Germinal center (tissue), 1 donor: ENCODE results near the gene TBCD.

ENCODE experiments used
- DNase-seq: peaks from one replicate; pipeline ENCODE4 v3.0.0; 2012; ENCODE audit warnings: mixed read lengths, low spot score

The TBCD gene

DNA sequence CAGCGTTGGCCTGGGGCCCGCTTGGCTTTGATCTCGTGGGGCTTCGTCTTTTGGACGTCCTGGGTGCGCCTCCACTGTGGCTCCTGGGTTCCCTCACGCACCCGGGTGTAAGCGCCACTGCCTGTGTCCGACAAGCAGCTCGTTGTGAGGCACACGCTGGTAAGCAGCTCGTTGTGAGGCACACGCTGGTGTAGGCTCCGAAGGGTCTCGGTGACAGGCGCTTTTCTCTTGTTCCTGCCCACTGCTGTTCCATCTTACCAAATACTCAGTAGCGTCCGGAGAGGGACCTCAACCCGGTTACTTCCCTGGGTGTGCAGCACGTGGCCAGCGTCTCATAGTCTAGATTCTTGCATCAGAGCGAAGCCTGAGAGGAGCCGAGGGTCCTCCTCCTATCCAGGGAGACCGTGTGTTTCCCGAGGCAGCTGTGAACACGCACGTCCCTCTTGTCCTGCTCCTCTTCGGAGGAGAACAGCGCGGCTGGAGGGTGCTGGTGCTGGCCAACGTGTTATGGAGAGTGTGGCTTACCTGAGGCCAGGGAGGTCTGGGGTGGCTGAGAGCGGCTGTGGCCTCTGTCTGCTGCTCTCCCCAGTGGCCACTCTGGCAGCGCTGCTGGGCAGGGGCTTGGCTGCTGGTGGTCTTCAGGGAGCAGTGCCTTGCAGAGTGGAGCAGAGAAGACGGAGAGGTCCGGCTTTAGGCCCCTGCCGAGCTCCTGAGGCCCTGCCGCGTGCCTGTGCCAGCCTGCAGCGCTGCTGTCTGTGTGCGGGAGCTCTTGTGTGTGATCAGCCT, 120.1 kb downstream of the TBCD start:
- no peak for DNase-seq

DNA sequence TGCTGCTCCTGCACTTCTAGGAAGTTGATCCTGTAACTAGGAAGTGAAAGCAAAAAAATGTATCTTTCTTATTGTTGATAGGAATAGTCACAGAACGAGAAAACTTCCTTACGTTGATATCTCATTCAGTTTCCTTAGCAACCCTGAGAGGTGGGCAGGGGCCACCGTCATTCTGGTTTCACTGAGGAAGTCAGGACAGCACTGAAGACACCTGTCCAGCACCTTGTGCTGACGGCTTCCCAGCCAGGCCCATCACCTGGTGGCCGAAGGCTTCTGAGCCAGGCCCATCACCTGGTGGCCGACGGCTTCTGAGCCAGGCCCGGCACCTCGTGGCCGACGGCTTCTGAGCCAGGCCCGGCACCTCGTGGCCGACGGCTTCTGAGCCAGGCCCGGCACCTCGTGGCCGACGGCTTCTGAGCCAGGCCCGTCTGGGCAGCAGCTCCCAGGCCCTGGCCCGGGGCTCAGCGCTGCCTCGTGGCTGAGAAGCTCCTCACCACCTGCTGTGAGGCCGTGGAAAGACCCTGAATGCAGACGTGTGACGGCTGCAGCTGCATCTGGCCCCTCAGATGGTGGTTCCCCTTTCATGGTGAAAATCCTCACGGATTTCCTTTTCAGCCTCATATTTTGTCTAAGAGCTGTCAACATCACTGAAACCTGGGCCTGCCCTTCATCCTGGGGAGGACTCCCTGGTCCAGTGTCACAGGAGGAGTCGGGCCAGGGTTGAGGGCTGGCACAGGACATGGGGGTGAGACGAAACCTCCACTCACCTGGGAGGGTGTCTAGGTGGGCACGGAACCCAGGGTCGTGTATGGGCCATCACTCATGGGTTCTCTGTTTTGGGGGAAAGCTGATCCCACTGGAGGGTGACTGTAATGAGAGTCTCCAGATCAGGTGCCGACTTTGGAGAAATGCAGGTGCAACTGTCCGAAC, 121.0 kb downstream of the TBCD start:
- DNase-seq = no peak

DNA sequence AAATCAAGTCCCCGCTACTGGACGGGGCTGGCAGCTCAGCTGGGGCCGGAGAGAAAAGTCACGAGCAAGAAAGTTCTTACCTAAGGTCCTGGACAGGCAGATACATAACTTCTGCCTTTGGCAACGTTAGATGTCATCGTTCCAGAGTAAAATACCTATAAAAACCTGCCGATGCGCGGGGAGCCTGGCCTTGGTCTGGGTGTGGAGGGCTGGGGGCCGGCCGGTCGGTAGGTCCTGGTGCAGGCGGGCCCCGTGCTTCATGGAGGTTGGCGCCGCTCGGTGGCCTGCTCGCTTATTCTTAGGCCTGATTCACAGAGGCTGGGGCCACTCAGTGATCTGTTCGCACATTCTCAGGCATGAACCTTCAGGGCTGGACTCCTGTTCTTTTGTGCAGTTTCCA, 121.7 kb downstream of the TBCD start:
- no peak for DNase-seq

DNA sequence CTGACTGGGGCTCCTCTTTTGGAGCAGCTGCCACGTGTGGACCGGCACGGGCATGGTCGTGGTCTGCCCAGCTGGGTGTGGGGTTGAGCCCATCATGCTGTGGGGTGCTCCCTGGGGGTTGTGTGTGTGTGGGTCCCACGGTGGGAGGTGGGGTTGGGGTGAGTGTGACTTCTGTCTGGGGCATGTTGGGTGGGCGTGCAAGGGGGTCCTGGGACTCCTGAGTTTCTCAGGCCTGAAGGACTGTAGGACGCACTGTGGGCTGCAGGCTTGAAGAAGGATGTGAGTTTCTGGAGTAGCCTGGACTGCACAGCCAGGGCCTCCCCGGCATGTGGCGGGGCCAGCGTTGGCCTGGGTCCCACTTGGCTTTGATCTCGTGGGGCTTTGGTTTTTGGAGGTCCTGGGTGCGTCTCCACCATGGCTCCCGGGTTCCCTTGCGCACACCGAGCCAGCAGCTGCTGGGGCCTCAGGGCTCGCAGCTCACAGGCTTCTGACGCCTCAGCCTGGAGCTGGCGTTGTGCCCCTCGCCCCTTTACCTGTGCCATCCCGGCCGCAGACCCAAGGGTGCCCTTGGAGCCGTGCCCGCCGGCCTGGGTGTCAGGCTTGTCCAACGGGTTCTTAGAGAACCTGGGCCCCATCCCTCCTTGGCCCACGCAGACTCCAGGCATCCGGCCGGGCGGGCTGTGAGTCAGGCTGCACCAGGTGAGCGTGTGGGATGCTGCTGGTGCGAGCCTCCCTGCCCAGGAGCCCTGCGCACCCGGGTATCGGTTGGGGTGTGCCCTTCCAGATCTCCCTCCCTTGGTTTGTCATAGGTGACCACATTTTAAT, 122.4 kb downstream of the TBCD start:
- no peak for DNase-seq

DNA sequence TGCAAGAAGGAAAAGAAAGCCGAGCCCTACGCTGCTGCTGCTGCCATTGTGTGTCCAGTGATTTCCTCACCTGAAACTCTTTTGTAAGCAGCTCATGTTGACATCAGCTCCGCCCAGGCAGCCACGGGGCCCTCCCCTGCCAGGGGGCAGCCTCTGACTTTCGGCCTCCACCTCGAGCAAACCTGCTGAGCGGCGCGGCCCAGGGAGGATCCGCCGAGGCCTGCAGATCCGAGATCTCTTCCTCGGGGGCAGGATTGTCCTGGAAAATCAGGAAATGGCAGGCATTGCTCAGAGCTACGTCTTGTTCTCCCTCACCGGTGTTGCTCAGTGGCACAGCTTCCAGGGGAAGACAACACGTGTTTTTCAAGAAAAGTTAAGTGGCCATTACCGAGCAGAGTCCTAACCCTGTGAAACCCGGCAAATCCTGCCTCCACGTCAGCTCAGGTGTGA, 123.6 kb downstream of the TBCD start:
- DNase-seq = no peak

DNA sequence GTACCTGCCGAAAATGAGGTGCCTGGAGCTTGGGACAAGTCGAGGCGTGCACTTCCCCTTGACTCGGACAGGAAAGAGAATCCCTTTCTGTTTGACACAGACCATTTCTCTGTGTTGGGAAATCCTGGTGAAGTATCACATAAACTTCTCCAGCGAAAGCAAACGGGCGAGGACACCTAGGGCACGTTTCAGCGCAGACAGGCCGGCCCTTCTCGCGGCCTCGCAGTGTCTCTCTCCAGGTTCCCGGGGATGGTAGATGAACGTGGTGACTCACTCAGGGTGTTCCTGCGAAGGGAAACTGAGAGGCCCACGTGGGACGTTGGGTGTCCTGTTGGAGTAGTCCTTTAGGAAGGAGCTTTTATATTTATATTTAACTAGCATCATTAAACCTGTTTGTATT, 124.3 kb downstream of the TBCD start:
- DNase-seq = no peak

DNA sequence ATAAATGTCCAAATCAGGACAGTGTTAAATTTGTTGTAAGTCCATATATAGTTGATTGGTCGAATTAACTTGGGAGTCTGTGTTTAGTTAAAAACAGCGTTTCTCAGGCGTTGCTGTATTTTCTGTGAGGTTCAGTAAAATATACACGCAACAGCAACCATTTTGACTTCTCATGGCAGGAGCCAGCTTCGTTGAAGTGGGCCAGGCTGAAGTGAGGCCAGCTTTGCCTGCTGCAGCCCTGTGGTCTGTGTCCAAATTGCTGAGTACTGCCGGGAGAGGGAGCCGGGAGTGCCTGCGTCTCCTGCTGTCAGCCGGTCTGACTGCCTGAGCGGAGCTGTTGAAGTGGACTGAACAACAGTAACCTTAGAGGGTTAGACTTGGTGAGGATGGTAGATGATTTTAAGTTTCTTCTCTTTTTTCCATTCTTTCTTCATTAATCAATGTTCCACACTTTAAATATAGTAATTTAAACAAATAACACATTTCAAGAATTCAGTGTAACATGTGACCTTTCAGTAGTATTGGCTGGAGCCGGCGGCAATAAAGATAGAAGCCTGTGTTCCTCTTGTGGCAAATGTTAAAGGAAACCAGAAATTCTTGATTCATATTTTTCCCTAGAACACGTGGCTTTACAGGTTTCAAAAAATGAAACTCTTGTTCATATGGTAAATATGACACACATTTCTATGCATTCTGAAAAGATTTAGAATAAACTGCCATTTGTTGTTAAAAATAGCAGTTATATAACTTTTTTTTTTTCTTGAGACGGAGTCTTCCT, 124.9 kb downstream of the TBCD start:
- no peak for DNase-seq

DNA sequence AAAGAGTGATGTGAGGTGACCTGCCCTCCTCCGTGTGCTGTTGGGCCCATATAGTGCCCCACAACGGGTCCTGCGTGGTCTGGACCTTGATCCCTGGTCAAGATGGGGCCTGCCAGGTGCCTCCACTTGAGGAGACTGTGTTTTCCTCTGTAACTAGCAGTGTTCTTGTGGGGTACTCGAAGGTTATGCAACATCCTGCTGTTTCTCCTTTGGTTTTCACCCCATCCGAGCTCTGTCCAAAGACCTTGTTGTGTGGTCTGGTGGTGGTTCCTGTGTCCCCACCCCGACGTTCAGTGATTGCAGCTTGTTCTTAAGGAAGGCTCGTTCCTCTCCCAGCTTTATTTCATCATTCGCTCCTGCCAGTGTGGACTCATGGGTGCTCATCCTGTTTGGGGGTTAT, 126.7 kb downstream of the TBCD start:
- no peak for DNase-seq

DNA sequence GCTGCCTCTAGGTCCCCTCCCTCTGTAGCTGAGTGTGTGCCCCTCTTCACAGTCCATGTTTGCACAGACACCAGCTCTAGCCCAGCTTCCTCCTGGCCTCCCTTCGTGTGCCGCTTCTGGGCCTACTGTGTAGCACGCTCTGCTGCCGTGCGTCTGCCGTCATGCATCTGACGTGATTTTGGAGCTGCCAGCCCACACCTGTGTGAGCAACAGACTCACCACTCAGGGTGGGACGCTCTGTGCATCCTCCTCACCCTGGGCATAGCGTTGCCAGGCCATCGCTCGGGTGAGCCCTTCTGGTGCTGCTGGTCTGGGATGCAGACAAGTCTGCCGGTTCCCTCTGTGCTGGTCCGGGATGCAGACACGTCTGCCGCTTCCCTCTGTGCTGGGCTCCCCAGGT, 127.4 kb downstream of the TBCD start:
- no peak for DNase-seq

DNA sequence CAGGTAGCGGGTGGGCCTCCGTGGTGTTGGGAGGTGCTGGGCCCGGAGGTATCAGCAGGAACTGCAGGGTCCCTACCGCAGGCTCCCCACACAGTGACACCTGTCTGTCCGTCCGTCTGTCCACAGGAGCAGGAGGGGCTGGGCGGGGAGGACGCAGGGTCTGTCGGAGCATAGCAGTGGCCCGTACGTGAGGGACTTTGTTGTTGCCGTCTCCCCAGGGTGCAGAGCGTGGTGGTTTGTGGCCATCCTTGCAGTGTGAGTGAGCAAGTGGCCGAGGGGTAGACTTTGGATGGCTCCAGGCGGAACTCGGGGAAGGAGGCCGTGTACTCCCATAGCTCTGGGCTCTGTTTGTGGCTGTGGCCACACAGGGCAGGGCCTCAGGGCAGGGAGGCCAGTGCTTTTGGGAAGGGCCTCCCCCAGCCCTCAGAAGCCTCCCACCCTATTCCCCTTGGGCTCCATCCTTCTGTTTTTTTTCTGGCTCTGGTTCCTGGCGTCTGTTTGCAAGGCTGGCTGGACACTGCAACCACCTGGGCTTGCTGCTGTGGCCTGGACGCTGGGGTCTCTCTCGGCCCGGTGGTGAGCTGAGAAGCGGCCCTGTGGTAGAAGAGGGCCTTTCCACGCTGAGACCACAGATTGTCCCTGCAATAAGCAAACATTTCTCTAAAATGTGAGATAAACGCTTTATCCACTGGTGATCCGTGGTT, 128.9 kb downstream of the TBCD start:
- no peak for DNase-seq

DNA sequence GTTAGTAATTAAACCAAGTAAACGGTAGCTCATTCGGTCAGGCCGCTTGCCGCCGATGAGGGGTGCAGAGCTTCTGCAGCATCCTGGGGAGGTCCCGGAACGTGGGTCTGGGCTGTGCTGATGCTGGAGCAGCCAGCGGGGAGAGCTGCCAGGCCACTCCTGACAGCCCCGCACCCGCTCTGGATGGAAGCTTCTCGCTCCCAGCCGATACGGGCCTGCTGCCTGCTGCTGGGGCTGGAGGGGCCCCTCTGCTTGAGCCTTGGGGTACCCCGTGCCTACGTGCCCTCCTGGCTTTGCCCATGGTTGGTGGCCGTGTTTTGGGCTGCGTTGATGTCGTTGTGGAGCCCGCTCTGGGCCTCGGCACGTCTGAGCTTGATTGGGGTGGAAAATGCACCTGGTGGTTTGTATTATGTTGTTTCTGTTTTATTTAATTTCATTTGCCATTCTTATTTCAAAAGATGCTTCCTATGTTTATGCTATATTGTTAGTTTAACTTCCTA, 129.5 kb downstream of the TBCD start:
- DNase-seq = no peak

DNA sequence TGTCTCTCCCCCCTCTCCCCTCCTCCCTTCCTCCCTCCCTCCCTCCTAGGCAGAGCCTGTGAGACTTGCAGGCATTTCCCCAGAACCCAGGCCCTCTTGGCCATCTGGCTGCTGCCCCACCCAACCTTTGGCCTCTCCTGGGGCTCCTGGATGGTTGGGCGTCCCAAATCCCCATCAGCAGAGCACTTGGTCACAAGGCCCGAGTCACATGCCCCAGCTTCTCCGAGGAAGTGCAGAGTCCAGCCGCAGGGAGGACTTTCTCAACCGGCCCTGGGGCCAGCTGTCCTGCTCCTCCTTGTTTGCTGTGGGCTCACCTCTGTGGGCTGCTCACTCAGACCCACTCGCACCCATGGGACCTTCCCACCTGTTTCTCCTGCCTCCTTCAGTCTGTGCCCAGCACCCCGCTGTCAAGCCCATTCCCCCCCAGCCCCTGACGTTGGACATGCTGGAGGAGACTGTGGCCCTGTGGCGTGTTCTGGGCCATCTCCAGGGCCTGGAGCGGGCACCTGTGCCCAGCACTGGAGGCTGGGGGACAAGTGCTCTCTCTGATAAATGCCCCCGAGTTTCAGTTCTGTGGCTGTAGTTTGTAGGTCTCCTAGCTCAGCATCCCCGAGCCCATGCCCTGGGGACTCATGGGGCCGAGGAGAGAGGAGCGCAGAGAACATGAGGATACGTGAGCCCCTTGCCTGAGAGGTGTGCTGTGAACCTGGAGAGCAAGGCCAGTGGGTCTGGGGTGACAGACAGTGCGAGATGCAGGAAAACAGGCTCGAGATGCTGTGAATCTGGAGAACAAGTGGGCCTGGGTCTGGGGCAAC, 130.2 kb downstream of the TBCD start:
- DNase-seq = no peak

DNA sequence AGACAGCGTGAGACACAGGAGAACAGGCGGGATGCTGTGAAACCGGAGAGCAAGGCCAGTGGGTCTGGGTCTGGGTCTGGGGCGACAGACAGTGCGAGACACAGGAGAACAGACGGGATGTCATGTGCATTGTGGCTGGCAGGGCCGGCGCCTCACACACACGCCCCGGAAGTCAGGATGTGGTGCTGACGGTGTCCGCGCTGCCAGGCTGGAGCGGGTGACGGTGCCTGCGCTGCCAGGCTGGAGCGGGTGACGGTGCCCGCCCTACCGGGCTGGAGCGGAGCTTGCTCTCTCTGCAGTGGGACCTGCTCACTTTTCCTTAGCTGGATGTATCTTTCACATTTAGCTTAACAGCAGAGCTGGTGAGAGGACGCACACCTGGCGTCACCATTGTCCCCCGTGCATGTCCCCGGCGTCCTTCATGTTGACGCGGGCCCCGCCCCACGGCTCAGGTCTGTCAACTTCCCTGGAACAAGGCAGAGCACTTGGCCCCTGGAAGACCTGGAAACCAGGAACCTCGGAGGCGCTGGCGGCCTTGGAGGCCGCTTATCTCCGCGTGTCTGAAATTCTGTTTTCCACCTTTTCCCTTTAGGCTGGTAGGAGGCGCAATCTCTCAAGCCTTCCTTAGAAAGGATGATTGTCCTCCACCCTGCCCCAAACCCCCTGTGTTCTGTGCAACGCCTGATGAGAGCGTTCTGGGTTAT, 131.0 kb downstream of the TBCD start:
- no peak for DNase-seq

DNA sequence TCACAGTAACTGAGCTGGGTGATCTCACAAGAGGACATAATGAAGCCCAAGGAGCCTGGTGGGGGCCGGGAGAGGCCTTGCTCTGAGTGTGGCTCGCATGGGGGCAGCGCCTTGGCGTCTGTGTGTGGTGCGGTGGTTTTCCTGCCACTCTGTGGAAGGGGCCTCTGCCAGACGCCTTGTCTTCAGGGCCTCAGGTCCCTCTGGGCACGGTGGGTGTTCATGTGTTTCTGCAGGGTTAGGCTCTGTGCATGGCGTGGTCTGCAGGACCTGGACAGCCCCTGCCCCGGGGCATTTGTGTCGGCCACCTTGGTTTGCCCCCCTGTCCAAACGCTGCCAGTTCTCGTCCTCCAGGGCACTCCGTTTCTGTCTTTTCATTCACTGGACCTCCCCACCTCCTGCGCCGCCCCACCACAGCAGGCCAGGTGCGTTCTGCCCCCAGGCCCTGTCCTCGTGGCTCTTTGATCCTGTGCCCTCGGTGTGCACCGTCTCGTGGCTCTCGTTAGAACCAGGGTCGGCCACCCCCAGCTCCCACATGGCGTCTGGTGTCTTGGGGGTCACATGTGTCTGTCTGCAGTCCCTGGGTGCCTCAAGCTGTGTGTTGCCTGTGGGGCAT, 131.7 kb downstream of the TBCD start:
- DNase-seq = no peak

DNA sequence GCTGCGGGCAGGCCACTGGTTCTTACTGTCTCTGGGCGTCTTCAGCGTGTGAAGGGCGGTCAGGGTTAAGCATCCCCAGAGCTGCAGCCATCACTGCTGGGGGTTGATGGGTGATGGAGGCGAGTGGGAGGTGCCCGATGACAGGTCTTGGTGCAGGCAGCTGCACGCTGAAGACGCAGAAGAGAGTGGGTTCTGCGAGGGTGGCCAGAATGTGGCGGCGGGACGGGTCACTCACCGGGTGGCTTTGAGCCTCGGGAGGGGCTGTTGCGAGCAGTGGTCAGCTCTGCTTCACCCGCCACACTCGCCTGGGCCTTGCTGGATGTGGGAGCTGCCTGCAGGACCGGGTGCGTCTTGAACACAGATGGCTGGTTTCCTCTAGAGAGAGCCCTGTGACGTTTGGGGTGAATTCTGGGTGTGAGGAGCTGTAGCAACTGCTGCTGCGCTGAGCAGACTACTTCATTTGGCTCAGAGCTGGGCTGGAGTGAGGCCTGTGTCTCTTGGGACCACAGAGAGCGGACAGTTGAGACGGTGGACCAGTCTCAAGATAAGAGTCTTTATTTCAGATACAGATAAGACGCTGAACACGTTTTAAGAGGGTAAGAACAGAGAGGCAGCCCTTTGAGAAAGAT, 132.6 kb downstream of the TBCD start:
- no peak for DNase-seq

DNA sequence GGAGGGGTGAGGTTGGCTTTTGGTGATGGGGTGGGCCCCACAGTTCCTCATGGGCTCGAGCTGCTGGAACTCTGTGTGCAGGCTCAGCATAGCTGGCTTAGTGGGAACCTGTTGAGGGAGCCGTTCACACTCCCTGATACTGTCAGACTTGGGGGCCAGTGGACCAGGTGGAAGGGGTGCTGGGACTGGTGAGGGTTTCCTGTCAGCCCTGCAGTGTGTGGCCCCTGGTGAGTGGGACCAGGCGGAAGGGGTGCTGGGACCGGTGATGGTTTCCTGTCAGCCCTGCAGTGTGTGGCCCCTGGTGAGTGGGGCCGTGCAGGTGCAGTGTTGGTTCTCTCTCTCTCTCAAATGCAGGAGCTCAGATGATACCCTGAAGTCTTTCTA, 133.1 kb downstream of the TBCD start:
- DNase-seq = no peak

DNA sequence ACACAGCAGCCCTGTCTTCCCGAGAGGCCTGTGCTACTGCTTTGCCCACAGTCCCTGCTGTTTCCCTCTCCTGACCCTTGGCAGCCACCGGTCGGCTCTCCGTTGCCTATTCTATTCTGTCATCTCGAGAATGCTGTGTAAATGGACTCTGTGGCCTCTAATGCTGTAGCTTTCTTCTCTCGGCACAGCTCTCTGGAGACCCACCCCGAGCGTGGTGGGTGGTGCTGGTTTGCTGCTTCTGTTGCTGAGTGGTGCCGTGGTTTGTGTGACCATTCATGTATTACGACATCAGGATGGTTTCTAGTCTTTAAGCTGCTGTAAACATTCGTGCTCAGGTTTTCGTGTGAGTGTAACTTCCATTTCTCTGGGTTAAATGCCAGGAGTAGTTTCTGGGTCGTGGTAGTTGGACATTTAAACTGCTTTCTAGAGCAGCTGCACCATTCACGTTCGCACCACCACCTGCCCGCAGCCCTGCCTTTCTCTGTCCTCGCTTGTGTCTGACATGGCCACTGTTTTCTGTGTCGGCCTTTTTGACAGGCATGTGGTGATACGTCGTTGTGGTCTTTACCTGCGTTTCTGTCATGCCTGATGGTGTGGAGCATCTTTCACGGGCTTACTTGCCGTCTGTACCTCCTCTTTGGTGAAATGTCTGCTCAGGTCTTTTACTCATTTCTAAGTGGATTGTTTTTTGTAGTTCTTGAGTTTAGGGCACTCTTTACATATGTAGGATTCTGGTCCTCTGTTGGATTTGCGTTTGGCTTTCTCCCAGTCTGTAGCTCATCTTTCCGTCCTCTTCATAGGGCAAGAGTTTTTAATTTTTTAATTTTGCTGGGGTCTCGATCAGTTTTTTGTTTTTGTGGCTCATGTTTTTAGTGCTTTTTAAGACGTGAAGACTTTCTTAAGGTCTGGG, 135.6 kb downstream of the TBCD start:
- DNase-seq = no peak
